Activated naive CD8-positive, alpha-beta T cell (primary cell): ENCODE data around the gene SLC6A11.

Experiments used
- H3K27ac Mint-ChIP-seq: one replicate; pipeline ENCODE4 v1.8.0; 2021; ENCODE audit warnings: mixed read lengths
- H3K27me3 Mint-ChIP-seq: one replicate; pipeline ENCODE4 v1.8.0; 2021; ENCODE audit warnings: mixed read lengths
- H3K36me3 Mint-ChIP-seq: one replicate; pipeline ENCODE4 v1.8.0; 2021; ENCODE audit warnings: mixed read lengths
- H3K4me1 Mint-ChIP-seq: one replicate; pipeline ENCODE4 v1.8.0; 2021; ENCODE audit warnings: low read depth, mixed read lengths
- H3K4me3 Mint-ChIP-seq: one replicate; pipeline ENCODE4 v1.8.0; 2021; ENCODE audit warnings: mild to moderate bottlenecking, mixed read lengths
- H3K9me3 Mint-ChIP-seq: one replicate; pipeline ENCODE4 v1.8.0; 2021; ENCODE audit warnings: low read depth, mixed read lengths

SLC6A11 gene

GRCh38 chr3:10950476-10951294, 134.7 kb downstream of the SLC6A11 start:
- Mint-ChIP-seq H3K4me1 (no peaks in the 10 kb centered on the region), H3K9me3 (no peaks in the 10 kb centered on the region), H3K27me3 (no peaks in the 10 kb centered on the region), H3K27ac (no peak overlapping the region), H3K4me3 (no peak overlapping the region), H3K36me3 (no peaks in the 10 kb centered on the region)

GRCh38 chr3:10951295-10951926, 135.4 kb downstream of the SLC6A11 start:
- Mint-ChIP-seq H3K4me1 (no peaks in the 10 kb centered on the region), H3K27me3 (no peaks in the 10 kb centered on the region), H3K36me3 (no peaks in the 10 kb centered on the region), H3K9me3 (no peaks in the 10 kb centered on the region), H3K4me3 (no peak overlapping the region), H3K27ac (no peak overlapping the region)

- Mint-ChIP-seq H3K4me3 (no peak overlapping the region), H3K27me3 (no peaks in the 10 kb centered on the region), H3K27ac (no peak overlapping the region), H3K36me3 (no peaks in the 10 kb centered on the region), H3K4me1 (no peaks in the 10 kb centered on the region), H3K9me3 (no peaks in the 10 kb centered on the region)
Observed at GRCh38 chr3:10952525-10952924, 136.5 kb downstream of the SLC6A11 start.

- Mint-ChIP-seq H3K27me3 (no peaks in the 10 kb centered on the region), H3K4me3 (no peak overlapping the region), H3K36me3 (no peaks in the 10 kb centered on the region), H3K9me3 (no peaks in the 10 kb centered on the region), H3K4me1 (no peaks in the 10 kb centered on the region), H3K27ac (no peak overlapping the region)
Observed at GRCh38 chr3:10954740-10955139, 138.7 kb downstream of the SLC6A11 start.

GRCh38 chr3:10955711-10956453, 139.9 kb downstream of the SLC6A11 start:
- H3K27me3 Mint-ChIP-seq = peaks cover 3% of the 10 kb centered on the region
- H3K9me3 Mint-ChIP-seq = no peaks in the 10 kb centered on the region
- H3K36me3 Mint-ChIP-seq = no peaks in the 10 kb centered on the region
- H3K4me3 Mint-ChIP-seq = no peak overlapping the region
- no peaks in the 10 kb centered on the region for H3K4me1 Mint-ChIP-seq
- H3K27ac Mint-ChIP-seq = no peak overlapping the region

GRCh38 chr3:10956531-10956930, 140.5 kb downstream of the SLC6A11 start:
- H3K9me3 Mint-ChIP-seq = no peaks in the 10 kb centered on the region
- no peak overlapping the region for H3K4me3 Mint-ChIP-seq
- H3K27ac Mint-ChIP-seq = no peak overlapping the region
- H3K4me1 Mint-ChIP-seq = no peaks in the 10 kb centered on the region
- H3K27me3 Mint-ChIP-seq = peaks cover 3% of the 10 kb centered on the region
- H3K36me3 Mint-ChIP-seq = no peaks in the 10 kb centered on the region

GRCh38 chr3:10956986-10957385, 141.0 kb downstream of the SLC6A11 start:
- no peaks in the 10 kb centered on the region for H3K9me3 Mint-ChIP-seq
- H3K4me3 Mint-ChIP-seq = no peak overlapping the region
- no peaks in the 10 kb centered on the region for H3K4me1 Mint-ChIP-seq
- H3K36me3 Mint-ChIP-seq = no peaks in the 10 kb centered on the region
- H3K27ac Mint-ChIP-seq = no peak overlapping the region
- H3K27me3 Mint-ChIP-seq = peaks cover 3% of the 10 kb centered on the region

GRCh38 chr3:10957976-10958749, 142.1 kb downstream of the SLC6A11 start:
- Mint-ChIP-seq H3K4me3 (no peak overlapping the region), H3K4me1 (no peaks in the 10 kb centered on the region), H3K27me3 (peaks cover 3% of the 10 kb centered on the region), H3K36me3 (no peaks in the 10 kb centered on the region), H3K9me3 (no peaks in the 10 kb centered on the region), H3K27ac (no peak overlapping the region)

GRCh38 chr3:10960255-10960654, 144.2 kb downstream of the SLC6A11 start:
- Mint-ChIP-seq H3K27me3 (peaks cover 3% of the 10 kb centered on the region), H3K27ac (no peak overlapping the region), H3K36me3 (no peaks in the 10 kb centered on the region), H3K9me3 (no peaks in the 10 kb centered on the region), H3K4me1 (no peaks in the 10 kb centered on the region), H3K4me3 (no peak overlapping the region)

GRCh38 chr3:10961921-10962320, 145.9 kb downstream of the SLC6A11 start:
- no peaks in the 10 kb centered on the region for H3K36me3 Mint-ChIP-seq

GRCh38 chr3:10962481-10963036, 146.5 kb downstream of the SLC6A11 start:
- Mint-ChIP-seq H3K4me1 (no peaks in the 10 kb centered on the region), H3K27me3 (peaks cover 7% of the 10 kb centered on the region), H3K36me3 (no peaks in the 10 kb centered on the region), H3K4me3 (no peak overlapping the region), H3K9me3 (no peaks in the 10 kb centered on the region), H3K27ac (no peak overlapping the region)

More at GRCh38 chr3:10961921-10962320, 145.9 kb downstream of the SLC6A11 start:
- Mint-ChIP-seq H3K27me3 (peaks cover 6% of the 10 kb centered on the region), H3K27ac (no peak overlapping the region), H3K9me3 (no peaks in the 10 kb centered on the region), H3K4me1 (no peaks in the 10 kb centered on the region), H3K4me3 (no peak overlapping the region)

- Mint-ChIP-seq H3K27me3 (peaks cover 7% of the 10 kb centered on the region), H3K4me3 (no peak overlapping the region), H3K36me3 (no peaks in the 10 kb centered on the region), H3K4me1 (no peaks in the 10 kb centered on the region), H3K27ac (no peak overlapping the region), H3K9me3 (no peaks in the 10 kb centered on the region)
Observed at GRCh38 chr3:10964537-10965167, 148.6 kb downstream of the SLC6A11 start.

GRCh38 chr3:10968401-10968800, 152.4 kb downstream of the SLC6A11 start:
- Mint-ChIP-seq H3K36me3 (no peaks in the 10 kb centered on the region), H3K4me1 (no peaks in the 10 kb centered on the region), H3K4me3 (no peak overlapping the region), H3K27me3 (peaks cover 8% of the 10 kb centered on the region), H3K27ac (no peak overlapping the region), H3K9me3 (no peaks in the 10 kb centered on the region)

- Mint-ChIP-seq H3K27me3 (peaks cover 15% of the 10 kb centered on the region), H3K4me3 (no peak overlapping the region), H3K4me1 (no peaks in the 10 kb centered on the region), H3K36me3 (no peaks in the 10 kb centered on the region), H3K27ac (no peak overlapping the region), H3K9me3 (no peaks in the 10 kb centered on the region)
Observed at GRCh38 chr3:10970306-10970960, 154.4 kb downstream of the SLC6A11 start.
